GM18511 (cell line): ENCODE results near the gene NR2C2AP.
A peak's percentile ranks its signal among the peaks of the same experiment; 100 is the strongest.
"Not testable (repeated sequence)": the region's sequence is repeated elsewhere in the genome, so short reads cannot be mapped to it uniquely, and the experiment has no call there.

Experiments
- ATAC-seq: cut with Tn5 transposase; IDR thresholded peaks from one replicate; pipeline ENCODE4 v1.9.1; 2021; ENCODE audit warnings: mild to moderate bottlenecking, moderate library complexity; ENCODE audit not compliant: unreplicated experiment

NR2C2AP gene

GRCh38 chr19:19203012-19203856, at the start of gene NR2C2AP:
TSS of gene NR2C2AP (minus strand) at chr19:19203414. CDS start at chr19:19203060, 354 bp downstream.
- peak; percentile 89 for ATAC-seq

GRCh38 chr19:19250196-19250801, 47.1 kb upstream of the NR2C2AP start:
- no peak for ATAC-seq

- ATAC-seq: no peak
These were observed 37.3 kb upstream of the NR2C2AP start for GRCh38 chr19:19240476-19240875.

GRCh38 chr19:19239675-19240074, 36.5 kb upstream of the NR2C2AP start:
- ATAC-seq: no peak

GRCh38 chr19:19238126-19238894, 35.1 kb upstream of the NR2C2AP start:
- ATAC-seq: no peak

GRCh38 chr19:19236173-19236572, 33.0 kb upstream of the NR2C2AP start:
- no peak for ATAC-seq

- ATAC-seq: no peak
These were observed 31.1 kb upstream of the NR2C2AP start for GRCh38 chr19:19234220-19234816.

- no peak for ATAC-seq
These were observed 29.1 kb upstream of the NR2C2AP start for GRCh38 chr19:19232261-19232721.

- no peak for ATAC-seq
These were observed 27.8 kb upstream of the NR2C2AP start for GRCh38 chr19:19230999-19231398.

GRCh38 chr19:19229701-19230100, 26.5 kb upstream of the NR2C2AP start:
- ATAC-seq: no peak

- ATAC-seq: no peak
These were observed 24.0 kb upstream of the NR2C2AP start for GRCh38 chr19:19227217-19227616.

GRCh38 chr19:19226663-19227062, 23.4 kb upstream of the NR2C2AP start:
- no peak for ATAC-seq

GRCh38 chr19:19226204-19226603, 23.0 kb upstream of the NR2C2AP start:
- ATAC-seq: no peak

- no peak for ATAC-seq
These were observed 21.8 kb upstream of the NR2C2AP start for GRCh38 chr19:19224852-19225494.

GRCh38 chr19:19224150-19224851, 21.1 kb upstream of the NR2C2AP start:
- no peak for ATAC-seq

- no peak for ATAC-seq
These were observed 20.4 kb upstream of the NR2C2AP start for GRCh38 chr19:19223636-19224035.

GRCh38 chr19:19223060-19223459, 19.8 kb upstream of the NR2C2AP start:
- no peak for ATAC-seq

- ATAC-seq: not testable (repeated sequence)
These were observed 17.8 kb upstream of the NR2C2AP start for GRCh38 chr19:19221000-19221399.

- ATAC-seq: no peak
These were observed 15.7 kb upstream of the NR2C2AP start for GRCh38 chr19:19218911-19219310.

GRCh38 chr19:19217099-19217498, 13.9 kb upstream of the NR2C2AP start:
- no peak for ATAC-seq
